D721Med (cell line): ENCODE measurements around the gene KLF3.

Source experiments
- DNase-seq: peaks from one replicate; pipeline ENCODE4 v3.0.0; 2011; ENCODE audit warnings: low spot score; ENCODE audit not compliant: insufficient read length
- FAIRE-seq: peaks from 2 replicates; lab custom pipeline; 2011; peaks lifted over from hg19 to GRCh38; lab: Jason Lieb, UNC
- CTCF ChIP-seq: IDR thresholded peaks from 2 replicates; pipeline ENCODE4 v1.5.1; 2012; ENCODE audit warnings: mild to moderate bottlenecking, control low read depth; ENCODE audit not compliant: insufficient read depth; ENCODE audit errors: missing control alignments

KLF3 gene

GRCh38 chr4:38681281-38681991 lies 17.4 kb downstream of the KLF3 start:
- FAIRE-seq (no peak), DNase-seq (no peak)
- no peak for TF ChIP-seq CTCF

- no peak for TF ChIP-seq CTCF
- FAIRE-seq, result no peak
These were observed 18.3 kb downstream of the KLF3 start for GRCh38 chr4:38682336-38682735.

DNA sequence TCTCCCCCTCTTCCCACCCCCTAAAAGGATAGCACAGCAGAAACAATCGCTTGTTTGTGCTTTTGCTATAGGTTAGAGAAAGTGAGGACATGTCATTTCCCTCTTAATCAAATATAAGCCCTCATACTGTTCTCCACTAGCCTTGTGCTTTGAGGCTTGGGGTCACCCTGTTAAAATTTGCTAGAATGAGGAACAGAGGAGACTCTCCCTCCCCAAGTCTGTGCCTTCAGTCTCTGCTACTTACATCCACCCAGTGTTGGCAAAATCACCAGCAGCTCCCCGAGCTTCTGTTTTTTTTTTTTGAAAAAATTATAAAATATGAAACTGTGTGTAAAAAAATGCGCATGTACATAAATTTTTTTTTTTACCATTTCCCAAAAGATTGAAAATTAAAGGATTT lies 19.3 kb downstream of the KLF3 start:
- FAIRE-seq, result no peak
- no peak for DNase-seq
- TF ChIP-seq CTCF, result no peak

More at GRCh38 chr4:38682336-38682735, 18.3 kb downstream of the KLF3 start:
- no peak for DNase-seq

DNA sequence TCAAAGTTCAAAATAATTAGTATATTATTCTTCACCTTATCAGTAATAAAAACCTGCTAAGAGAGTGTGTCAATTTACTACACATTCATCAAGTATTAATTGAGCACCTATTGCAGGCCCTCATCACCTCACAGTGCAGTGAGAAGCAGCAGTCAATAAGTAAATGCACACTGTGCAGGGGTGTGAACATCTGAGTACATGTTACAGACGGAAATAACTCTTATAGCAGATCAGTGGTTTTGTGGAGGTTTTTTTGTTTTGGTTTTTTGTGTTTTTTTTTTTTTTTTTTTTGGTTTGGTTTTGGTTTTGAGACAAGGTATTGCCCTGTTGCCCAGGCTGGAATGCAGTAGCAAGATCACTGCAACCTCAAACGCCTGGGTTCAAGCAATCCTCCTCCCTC lies 20.3 kb downstream of the KLF3 start:
- DNase-seq, result no peak
- no peak for FAIRE-seq
- no peak for TF ChIP-seq CTCF

DNA sequence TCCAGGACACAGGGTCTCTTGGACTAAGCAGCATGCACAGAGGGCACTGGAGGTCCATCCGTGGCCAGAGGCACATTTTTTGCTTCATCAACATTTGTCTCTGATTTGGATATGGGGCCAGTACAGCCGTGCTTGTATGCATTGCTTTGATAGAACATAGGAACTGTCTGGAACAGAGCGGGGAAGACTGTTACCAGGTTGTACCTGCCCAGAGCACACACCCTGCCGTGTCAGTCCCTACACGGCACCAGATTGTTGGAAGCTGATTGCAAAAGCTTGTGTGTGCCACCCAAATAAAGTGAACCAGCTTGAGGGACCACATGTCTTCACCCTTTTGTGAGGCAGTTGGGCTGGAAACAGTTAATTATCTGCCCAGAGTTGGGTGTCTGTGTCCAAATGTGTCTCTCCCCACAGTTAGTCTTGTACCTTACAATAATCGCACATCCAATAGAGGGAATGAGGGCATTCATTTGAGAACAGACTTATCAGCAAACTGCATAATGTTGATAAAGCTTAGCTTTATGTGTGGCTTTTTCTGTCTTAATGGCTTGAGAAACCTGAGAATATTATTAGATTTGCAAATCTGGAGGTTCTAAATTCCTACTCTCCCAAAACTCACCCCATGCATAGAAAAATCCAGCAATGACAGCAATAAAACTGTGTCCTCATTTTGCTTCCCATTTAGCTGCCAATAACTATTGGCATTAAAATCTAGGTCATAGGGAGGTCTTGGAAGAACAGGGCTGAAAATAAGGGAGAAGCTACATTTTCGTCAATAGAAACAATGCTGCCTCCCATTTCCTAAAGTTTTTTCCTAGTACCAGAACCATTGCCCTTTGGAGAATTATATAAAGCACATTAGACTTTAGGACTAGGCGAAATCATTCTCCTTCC lies 21.2 kb downstream of the KLF3 start:
- FAIRE-seq, result no peak
- no peak for DNase-seq
- no peak for TF ChIP-seq CTCF

GRCh38 chr4:38686682-38687081 lies 22.7 kb downstream of the KLF3 start:
- DNase-seq (no peak), FAIRE-seq (no peak)
- TF ChIP-seq CTCF, result no peak
